Measurements from ENCODE around the gene MCC. TPM values are rescaled to one million over a fixed set of nuclear protein-coding genes. Genes with fewer than 3 reads are reported as not detected.
A peak's percentile ranks its signal among the peaks of the same experiment; 100 is the strongest.

MCC gene
- total RNA-seq (100 to 1,000 TPM in 5 of 7 donors, 10 to 100 TPM in 2; 53.1 to 262 (median 122) TPM), polyA plus RNA-seq (10 to 100 TPM; 29.8 to 44.0 TPM)
- long read RNA-seq, donor 1, full-length matches to known transcripts: 8 of 98 reads
- long read RNA-seq, donor 1, partial matches to known transcripts: 52 of 98 reads
- long read RNA-seq, donor 1, other reads (novel, unspliced or antisense): 38 of 98 reads
- long read RNA-seq, donor 2, full-length matches to known transcripts: 4 of 11 reads
- long read RNA-seq, donor 2, partial matches to known transcripts: 0 of 11 reads
- long read RNA-seq, donor 2, other reads (novel, unspliced or antisense): 7 of 11 reads
- long read RNA-seq, donor 3, full-length matches to known transcripts: 40 of 98 reads
- long read RNA-seq, donor 3, partial matches to known transcripts: 23 of 98 reads
- long read RNA-seq, donor 3, other reads (novel, unspliced or antisense): 35 of 98 reads

GRCh38 chr5:113487781-113488644 is at the start of gene MCC:
MCC (minus strand) TSS chr5:113488453.
- TF ChIP-seq, protein P1, sequence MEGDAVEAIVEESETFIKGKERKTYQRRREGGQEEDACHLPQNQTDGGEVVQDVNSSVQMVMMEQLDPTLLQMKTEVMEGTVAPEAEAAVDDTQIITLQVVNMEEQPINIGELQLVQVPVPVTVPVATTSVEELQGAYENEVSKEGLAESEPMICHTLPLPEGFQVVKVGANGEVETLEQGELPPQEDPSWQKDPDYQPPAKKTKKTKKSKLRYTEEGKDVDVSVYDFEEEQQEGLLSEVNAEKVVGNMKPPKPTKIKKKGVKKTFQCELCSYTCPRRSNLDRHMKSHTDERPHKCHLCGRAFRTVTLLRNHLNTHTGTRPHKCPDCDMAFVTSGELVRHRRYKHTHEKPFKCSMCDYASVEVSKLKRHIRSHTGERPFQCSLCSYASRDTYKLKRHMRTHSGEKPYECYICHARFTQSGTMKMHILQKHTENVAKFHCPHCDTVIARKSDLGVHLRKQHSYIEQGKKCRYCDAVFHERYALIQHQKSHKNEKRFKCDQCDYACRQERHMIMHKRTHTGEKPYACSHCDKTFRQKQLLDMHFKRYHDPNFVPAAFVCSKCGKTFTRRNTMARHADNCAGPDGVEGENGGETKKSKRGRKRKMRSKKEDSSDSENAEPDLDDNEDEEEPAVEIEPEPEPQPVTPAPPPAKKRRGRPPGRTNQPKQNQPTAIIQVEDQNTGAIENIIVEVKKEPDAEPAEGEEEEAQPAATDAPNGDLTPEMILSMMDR (IDR thresholded peaks at IDR 0.05): no peak
- no peak for TF ChIP-seq POLR2A (IDR thresholded peaks at IDR 0.05)
- no peak for TF ChIP-seq EP300 (IDR thresholded peaks at IDR 0.05)
- no peaks in the 10 kb centered on the region for H3K36me3 ChIP-seq

GRCh38 chr5:113531481-113532159 is 43.4 kb upstream of the MCC start:
- Histone ChIP-seq H3K9me3 (no peaks in the 10 kb centered on the region), H3K36me3 (no peaks in the 10 kb centered on the region), H3K27me3 (no peaks in the 10 kb centered on the region), H3K4me1 (ENCODE audit: insufficient read depth) (no peaks in the 10 kb centered on the region), H3K4me3 (no peak overlapping the region), H3K27ac (no peak overlapping the region)
- intact Hi-C loops (cut with DNase I): no loop called here
- no peak for DNase-seq
- TF ChIP-seq EP300 (IDR thresholded peaks at IDR 0.05) (no peak), POLR2A (IDR thresholded peaks at IDR 0.05) (no peak)
- TF ChIP-seq, protein P1 (IDR thresholded peaks at IDR 0.05): no peak
- WGBS, 3 donors: 96 to 98% (median 98%) methylated on average over 2 of the region's 2 CpGs

More at GRCh38 chr5:113487781-113488644, at the start of gene MCC:
- Histone ChIP-seq H3K4me3 (peak within 1 kb of the TSS; percentile 58), H3K27me3 (no peaks in the 10 kb centered on the region), H3K9me3 (no peaks in the 10 kb centered on the region), H3K4me1 (ENCODE audit: insufficient read depth) (no peaks in the 10 kb centered on the region), H3K27ac (no peak within 1 kb of the TSS)
- intact Hi-C loops (cut with DNase I): no loop called here
- 0 to 1% (median 0%) methylated on average over 82 to 86 of the region's 86 CpGs for WGBS, 3 donors
- peak; percentile 54 to 83 (median 65) for DNase-seq

GRCh38 chr5:113527746-113528145 is 39.5 kb upstream of the MCC start:
- no peak overlapping the region for H3K4me3 ChIP-seq
- WGBS, 3 donors: 71 to 89% (median 86%) methylated on average over 5 of the region's 5 CpGs
- no peaks in the 10 kb centered on the region for H3K4me1 ChIP-seq (ENCODE audit: insufficient read depth)
- H3K36me3 ChIP-seq: no peaks in the 10 kb centered on the region
- intact Hi-C loops (cut with DNase I): no loop called here
- no peak overlapping the region for H3K27ac ChIP-seq
- TF ChIP-seq, protein P1 (IDR thresholded peaks at IDR 0.05): no peak
- TF ChIP-seq EP300 (IDR thresholded peaks at IDR 0.05) (no peak), POLR2A (IDR thresholded peaks at IDR 0.05) (no peak)
- H3K27me3 ChIP-seq: no peaks in the 10 kb centered on the region
- no peak for DNase-seq
- no peaks in the 10 kb centered on the region for H3K9me3 ChIP-seq

DNA sequence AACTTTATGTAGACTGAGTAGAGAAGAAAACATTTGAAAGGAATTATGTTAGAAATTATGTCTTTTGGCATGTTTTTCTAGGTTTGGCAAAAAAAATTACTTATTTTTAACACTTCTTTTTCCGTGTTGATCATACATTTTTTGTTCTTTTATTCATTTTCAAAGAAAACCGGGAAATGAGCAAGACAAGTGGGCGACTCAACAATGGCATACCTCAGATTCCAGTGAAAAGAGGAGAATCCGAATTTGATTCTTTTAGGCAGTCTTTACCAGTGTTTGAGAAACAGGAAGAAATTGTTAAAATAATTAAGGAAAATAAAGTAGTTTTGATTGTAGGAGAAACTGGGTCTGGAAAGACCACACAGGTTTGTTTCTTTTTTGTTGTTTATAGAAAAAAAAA is 38.2 kb upstream of the MCC start:
- Histone ChIP-seq H3K36me3 (no peaks in the 10 kb centered on the region), H3K4me1 (ENCODE audit: insufficient read depth) (no peaks in the 10 kb centered on the region), H3K27me3 (no peaks in the 10 kb centered on the region), H3K4me3 (no peak overlapping the region), H3K27ac (no peak overlapping the region), H3K9me3 (no peaks in the 10 kb centered on the region)
- no peak for TF ChIP-seq EP300 (IDR thresholded peaks at IDR 0.05)
- TF ChIP-seq POLR2A (IDR thresholded peaks at IDR 0.05): no peak
- TF ChIP-seq, protein P1 (IDR thresholded peaks at IDR 0.05): no peak
- WGBS, 3 donors: 74 to 84% (median 80%) methylated on average over 4 of the region's 4 CpGs
- DNase-seq: no peak
- intact Hi-C loops (cut with DNase I): no loop called here

Data from ovary (tissue), 10 donors.